Activated CD8-positive, alpha-beta memory T cell treated with anti-CD3 and anti-CD28 coated beads for 1 hour (primary cell): ENCODE measurements around the gene REEP1.

Source experiments
- DNase-seq, 2 donors: peaks; one replicate each; pipeline ENCODE4 v3.0.0-alpha.2; 2020; ENCODE audit warnings: low read depth in 1 of 2; ENCODE audit errors: extremely low read depth in 1 of 2

The REEP1 gene

GRCh38 chr2:86284987-86285386 lies 52.4 kb downstream of the REEP1 start:
- DNase-seq: no peak

- DNase-seq: no peak
These were observed 53.0 kb downstream of the REEP1 start for GRCh38 chr2:86284401-86284841.

DNA sequence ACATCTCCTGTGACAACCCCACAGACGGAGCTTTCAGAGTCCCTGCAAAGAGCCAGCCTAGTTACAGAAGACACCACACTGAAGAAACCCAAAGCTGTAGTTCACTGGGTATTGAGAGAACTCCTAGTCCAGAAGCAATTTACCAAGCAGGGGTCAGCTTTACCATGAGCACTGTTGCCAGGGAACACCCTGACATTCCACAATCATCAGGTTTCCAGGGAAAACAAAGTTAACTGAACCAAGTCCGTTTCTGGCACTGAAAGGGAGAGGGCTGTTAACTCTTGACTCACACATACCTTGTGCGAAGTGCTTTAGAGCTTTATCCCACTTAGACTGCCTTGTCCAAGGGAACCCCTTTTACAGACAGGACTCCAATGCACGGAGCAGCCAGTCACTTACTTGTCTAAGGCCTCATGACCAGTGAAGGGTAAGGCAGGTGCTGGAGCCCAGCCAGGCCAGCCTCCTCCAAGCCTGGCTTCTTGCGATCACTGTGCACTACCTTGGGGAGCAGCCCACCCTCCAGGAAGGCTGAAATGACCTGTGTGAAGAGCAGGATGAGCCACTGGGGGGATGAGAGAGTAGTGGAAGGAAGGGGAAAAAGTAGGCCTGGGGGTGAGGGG lies 53.9 kb downstream of the REEP1 start:
- no peak for DNase-seq

DNA sequence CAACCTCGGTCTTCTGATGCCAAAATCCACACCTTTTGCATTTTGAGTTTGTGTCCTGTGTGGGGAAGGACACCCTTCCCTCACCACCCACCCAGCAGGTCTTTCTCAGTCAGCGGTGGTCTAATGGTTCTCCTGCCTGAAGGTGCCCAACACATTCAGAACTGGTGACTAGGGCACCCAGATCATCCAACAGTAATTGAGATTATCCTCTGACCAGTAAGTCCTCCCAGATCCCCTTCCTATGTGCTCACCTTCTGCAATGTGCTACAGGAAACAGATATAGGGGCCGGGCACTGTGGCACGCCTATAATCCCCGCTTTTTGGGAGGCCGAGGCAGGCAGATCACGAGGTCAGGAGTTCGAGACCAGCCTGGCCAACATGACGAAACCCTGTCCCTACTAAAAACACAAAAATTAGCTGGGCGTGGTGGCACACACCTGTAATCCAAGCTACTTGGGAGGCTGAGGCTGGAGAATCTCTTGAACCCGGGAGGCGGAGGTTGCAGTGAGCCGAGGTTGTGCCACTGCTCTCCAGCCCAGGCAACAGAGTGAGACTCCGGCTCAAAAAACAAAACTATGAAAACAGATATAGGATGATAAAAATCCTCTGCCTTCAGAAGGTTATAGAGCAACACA lies 56.2 kb downstream of the REEP1 start:
- no peak for DNase-seq

DNA sequence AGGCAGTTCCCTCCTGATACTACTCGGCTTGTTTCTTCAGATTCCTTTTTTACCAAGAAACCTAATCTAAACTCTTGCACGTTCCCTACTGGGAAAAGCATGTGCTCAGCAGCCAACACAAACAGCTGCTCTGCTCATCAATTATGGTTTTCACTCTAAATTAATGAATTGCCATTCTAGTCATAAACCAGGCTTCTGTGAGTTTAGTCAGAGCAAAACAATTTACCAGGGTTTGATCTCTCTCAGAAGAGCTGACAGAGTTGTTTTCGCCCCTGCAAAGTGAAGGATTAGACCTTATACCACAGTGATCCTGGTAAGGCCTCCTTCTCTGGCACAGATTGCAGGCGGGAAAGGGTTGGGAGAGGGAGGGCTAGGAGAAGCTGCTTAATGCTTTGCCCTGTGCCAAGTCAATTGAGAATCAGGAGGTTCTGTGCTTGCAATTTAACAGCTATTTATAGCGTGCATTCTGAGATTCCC lies 57.2 kb downstream of the REEP1 start:
- DNase-seq: no peak

GRCh38 chr2:86275962-86276361 lies 61.5 kb downstream of the REEP1 start:
- DNase-seq: no peak

DNA sequence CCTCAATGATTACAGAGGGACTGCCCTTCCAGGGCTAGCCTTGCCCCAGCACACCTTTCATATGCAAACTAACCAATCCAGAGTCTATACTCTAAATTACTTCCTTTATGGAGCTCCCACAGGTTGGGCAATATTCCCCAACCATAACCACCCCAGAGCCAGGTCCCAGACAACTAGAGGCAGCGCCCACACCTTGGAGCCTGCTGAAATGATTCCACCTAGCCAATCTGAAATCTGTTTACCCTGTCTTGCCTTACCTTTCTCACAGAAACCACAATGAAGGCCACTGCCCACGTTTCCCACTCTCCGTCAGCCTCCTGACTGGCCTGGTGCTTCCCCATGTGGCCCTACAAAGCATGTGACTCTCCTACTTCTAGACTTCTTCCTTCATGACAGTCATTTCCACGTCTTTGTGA lies 62.0 kb downstream of the REEP1 start:
- no peak for DNase-seq

DNA sequence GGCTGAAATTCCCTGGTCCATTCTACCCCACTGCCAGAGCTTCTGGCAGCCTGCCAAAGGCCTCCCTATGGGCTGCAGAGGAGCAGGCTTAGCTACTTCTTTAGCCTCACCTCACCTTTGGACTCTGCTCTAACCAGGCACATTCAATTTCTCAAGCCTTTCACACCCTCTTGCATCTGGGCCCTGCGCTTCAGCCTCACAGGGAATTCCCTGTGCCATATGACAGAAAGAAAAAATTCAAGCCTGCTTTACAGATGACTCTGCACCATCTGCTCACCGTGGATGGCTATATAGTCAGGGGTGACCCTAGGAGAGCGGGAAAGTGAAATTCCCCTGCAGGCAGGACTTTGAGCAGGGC lies 62.5 kb downstream of the REEP1 start:
- no peak for DNase-seq

GRCh38 chr2:86274265-86274917 lies 63.0 kb downstream of the REEP1 start:
- no peak for DNase-seq

DNA sequence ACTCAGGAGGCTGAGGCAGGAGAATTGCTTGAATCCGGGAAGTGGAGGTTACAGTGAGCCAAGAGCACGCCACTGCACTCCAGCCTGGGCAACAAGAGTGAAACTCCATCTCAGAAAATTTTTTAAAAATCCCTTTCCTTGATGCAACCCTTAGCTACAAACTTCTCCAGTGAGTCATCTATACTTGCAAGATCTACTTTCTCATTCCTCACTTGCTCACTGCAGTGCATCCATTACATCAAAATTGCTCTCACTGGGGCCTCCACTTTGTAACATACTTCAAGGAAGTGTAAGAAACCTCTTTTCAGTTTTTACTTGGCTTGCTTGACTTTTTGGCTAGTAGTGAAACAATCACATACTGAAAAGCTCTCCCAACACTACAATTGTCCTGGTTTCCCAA lies 65.3 kb downstream of the REEP1 start:
- no peak for DNase-seq

GRCh38 chr2:86271248-86271647 lies 66.2 kb downstream of the REEP1 start:
- no peak for DNase-seq

DNA sequence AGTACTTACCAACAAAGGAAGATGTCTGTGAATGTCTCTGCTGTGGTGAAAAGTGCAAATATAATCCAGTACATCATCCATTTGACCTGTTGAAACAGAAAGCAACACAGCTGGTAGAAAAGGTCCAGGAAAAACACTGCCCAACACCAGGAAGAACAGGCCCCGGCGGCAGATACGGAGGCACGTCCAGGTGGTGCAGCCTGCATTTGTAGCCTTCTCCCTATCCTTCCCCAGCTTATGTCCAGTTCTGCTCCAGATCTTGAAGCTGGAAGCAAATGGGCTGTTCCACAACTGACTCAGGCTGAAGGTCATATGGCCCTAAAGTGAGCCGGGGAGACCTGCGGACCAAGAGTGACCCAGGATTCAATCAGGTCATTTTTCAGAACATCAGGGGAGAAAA lies 73.5 kb downstream of the REEP1 start:
- no peak for DNase-seq

- no peak for DNase-seq
These were observed 76.4 kb downstream of the REEP1 start for GRCh38 chr2:86260978-86261377.

DNA sequence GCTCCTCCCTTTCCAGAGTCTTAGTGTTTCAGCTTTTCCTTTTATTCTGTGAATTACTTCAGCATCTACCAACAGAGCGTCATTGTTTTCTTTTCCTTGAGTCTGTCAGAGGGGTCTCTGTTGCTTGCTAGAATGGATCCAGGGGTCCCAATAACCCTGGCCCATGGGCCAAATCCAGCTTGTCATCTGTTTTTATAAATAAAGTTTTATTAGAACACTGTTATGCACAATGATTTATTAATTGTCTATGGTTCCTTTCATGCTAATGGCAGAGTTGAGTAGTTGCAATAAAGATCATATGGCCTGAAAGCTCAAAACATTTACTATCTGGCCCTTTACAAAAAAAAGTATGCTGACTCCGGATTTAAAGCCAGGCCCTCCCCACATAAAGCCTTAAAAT lies 79.3 kb downstream of the REEP1 start:
- no peak for DNase-seq

DNA sequence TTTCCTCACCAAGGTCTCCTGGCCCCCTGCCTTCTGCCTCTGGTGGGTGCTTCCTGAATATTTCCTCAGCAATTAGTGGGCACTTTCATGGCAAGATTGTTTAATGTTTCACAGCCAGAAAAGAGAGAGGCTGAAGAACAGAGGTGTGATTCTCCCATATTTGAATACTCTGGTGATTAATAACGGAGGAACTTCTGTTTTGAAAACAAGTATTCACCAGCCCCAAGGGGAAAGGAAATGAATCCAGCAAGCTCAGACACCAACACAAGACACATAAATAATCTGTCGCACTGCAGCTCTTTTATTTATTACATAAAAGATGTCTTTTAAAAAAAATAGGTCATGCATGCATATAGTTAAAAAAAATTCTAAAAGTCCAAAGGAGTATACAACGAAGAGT lies 80.4 kb downstream of the REEP1 start:
- DNase-seq: no peak

- DNase-seq: no peak
These were observed 81.1 kb downstream of the REEP1 start for GRCh38 chr2:86256300-86256699.

DNA sequence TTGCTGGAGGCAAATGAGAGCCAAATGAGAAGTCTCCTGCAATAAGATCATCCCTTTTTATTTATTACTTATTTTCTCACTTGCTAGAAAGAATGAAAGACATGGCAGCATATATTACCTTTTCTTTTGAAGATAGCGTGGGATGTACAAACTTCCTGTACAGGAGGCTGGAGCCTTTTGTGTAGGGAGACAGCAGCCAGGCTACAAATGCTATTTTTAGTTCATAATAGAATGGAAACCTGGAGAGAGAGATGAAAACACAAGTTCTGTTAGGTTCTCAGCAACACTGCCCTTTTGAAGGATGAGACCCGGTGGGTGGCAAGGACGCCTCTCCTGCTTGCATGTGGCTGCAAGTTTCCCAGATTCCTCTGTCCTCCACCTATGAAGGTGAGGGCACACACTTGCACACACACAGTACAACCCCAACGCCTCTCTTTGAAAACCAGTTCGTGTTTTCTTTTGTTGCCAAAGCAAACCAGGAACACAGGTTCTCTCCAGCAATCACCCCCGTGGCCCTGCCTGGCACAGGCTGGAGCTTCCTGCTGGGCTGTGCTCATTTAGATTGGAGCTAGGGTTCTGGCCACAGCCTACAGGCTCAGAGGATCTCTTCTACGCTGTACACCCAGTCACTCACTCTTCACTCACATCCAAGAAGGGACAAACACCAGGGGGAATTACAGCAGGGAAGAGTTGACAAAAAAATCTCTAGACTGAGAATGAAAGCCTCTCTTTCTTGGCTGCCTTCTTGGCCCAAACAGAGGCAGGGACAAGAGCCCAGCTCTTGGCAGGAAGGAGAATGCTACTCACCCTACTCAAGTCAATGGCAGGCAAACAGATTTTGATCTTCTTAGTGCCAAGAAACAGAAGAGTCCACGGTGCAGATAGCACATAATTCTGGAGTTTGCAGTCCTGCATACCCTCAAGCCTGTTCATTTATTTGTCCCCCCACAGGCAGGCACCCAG lies 82.6 kb downstream of the REEP1 start:
- DNase-seq: no peak

DNA sequence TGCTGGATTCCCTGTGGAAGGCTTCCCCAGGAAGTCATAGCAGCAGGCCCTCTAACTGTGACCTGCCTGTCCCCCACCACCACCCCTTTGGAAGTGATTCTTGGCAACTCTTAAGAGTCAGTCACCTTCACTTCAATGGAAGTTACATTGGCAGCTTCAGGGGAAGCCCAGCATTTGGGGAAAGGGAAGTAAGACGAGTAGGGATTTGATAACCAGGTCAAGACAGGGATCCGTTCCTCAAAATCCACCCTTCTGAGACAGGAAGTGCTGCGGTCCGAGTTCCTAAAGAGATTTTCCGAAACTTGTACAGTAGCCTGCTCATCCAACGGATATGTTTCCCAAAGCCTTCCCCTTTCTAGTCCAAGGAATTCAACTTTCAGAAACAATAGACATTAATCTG lies 84.0 kb downstream of the REEP1 start:
- no peak for DNase-seq

DNA sequence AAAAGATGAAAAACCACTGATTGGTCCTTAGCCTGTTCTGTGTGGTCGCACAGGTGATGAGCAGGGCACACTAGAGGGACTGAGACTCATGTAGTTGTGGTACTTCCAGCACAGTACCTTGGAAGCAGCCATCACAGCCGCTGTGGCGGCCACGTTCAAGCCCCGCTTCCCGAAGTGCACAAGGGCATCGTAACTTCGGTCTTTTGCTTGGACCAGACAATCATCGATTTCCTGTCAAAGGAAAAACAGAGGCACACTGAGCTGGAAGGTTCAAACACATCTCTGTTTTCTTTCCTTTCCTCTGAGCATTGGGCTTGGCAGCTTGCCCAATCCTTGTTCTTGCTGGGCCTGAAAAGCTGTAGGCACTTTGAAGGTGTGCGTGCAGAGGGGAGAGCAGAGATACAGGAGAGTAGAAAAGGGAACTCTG lies 85.6 kb downstream of the REEP1 start:
- no peak for DNase-seq

- no peak for DNase-seq
These were observed 87.6 kb downstream of the REEP1 start for GRCh38 chr2:86249579-86250391.
